Neural crest cell (in vitro differentiated cells): Measurements from ENCODE around the gene RYR2. TPM values are rescaled to one million over a fixed set of nuclear protein-coding genes. Genes with fewer than 3 reads are reported as not detected.

ENCODE experiments used
- DNase-seq: peaks from one replicate; pipeline ENCODE4 v3.0.0; 2021; ENCODE audit warnings: low read depth, mixed read lengths, low spot score
- H3K27ac Mint-ChIP-seq: one replicate; pipeline ENCODE4 v1.8.0; 2021; ENCODE audit warnings: mild to moderate bottlenecking, mixed read lengths; ENCODE audit not compliant: unreplicated experiment
- H3K27me3 Mint-ChIP-seq: 2 replicates; pipeline ENCODE4 v1.8.0; 2021; ENCODE audit warnings: low read depth, mild to moderate bottlenecking, mixed read lengths
- H3K36me3 Mint-ChIP-seq: 2 replicates; pipeline ENCODE4 v1.8.0; 2021; ENCODE audit warnings: low read depth, mild to moderate bottlenecking, mixed read lengths
- H3K4me1 Mint-ChIP-seq: 2 replicates; pipeline ENCODE4 v1.8.0; 2021; ENCODE audit warnings: mixed read lengths
- H3K4me3 Mint-ChIP-seq: one replicate; pipeline ENCODE4 v1.8.0; 2021; ENCODE audit warnings: mild to moderate bottlenecking, mixed read lengths
- H3K9me3 Mint-ChIP-seq: 2 replicates; pipeline ENCODE4 v1.8.0; 2021; ENCODE audit warnings: mixed read lengths
- total RNA-seq: library from RNA; stranded (reverse); gene quantifications from 2 replicates; pipeline ENCODE4 v1.2.1, GENCODE V29; 2021
- TF ChIP-seq, protein P1 (sequence below): fragments of 200-600 bp; sonication (generic); conservative IDR thresholded peaks from 2 replicates; pipeline ENCODE4 v1.5.0; 2021; ENCODE audit warnings: antibody characterized with exemption, mild to moderate bottlenecking

Gene RYR2
- total RNA-seq, 1 donor from 2014 or later = 0.07 TPM

DNA sequence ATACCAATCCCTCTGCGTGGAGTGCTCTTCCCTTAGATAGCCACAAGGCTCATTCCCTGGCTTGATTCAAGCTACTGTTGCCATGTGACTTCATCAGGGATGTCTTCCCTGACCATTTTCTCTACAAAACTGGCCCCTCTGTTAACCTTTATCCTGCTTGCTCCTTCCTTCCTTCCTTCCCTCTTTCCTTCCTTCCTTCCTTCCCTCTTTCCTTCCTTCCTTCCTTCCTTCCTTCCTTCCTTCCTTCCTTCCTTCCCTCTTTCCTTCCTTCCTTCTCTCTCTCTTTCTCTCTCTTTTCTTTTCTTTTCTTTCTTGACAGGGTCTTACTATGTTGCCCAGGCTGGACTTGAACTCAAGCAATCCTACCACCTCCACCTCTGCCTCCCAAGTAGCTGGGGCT, 6.2 kb upstream of the RYR2 start:
- no peak overlapping the region for H3K4me3 Mint-ChIP-seq
- no peaks in the 10 kb centered on the region for H3K4me1 Mint-ChIP-seq
- DNase-seq = no peak
- peaks cover 42% of the 10 kb centered on the region for H3K27me3 Mint-ChIP-seq
- no peaks in the 10 kb centered on the region for H3K9me3 Mint-ChIP-seq
- H3K36me3 Mint-ChIP-seq = no peaks in the 10 kb centered on the region
- H3K27ac Mint-ChIP-seq = no peak overlapping the region
- TF ChIP-seq, protein P1, sequence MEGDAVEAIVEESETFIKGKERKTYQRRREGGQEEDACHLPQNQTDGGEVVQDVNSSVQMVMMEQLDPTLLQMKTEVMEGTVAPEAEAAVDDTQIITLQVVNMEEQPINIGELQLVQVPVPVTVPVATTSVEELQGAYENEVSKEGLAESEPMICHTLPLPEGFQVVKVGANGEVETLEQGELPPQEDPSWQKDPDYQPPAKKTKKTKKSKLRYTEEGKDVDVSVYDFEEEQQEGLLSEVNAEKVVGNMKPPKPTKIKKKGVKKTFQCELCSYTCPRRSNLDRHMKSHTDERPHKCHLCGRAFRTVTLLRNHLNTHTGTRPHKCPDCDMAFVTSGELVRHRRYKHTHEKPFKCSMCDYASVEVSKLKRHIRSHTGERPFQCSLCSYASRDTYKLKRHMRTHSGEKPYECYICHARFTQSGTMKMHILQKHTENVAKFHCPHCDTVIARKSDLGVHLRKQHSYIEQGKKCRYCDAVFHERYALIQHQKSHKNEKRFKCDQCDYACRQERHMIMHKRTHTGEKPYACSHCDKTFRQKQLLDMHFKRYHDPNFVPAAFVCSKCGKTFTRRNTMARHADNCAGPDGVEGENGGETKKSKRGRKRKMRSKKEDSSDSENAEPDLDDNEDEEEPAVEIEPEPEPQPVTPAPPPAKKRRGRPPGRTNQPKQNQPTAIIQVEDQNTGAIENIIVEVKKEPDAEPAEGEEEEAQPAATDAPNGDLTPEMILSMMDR = no peak

- Mint-ChIP-seq H3K4me3 (no peak overlapping the region), H3K27ac (no peak overlapping the region), H3K36me3 (no peaks in the 10 kb centered on the region), H3K27me3 (peaks cover 39% of the 10 kb centered on the region), H3K9me3 (no peaks in the 10 kb centered on the region), H3K4me1 (peaks cover 6% of the 10 kb centered on the region)
- TF ChIP-seq, protein P1 = no peak
- DNase-seq = no peak
Observed at GRCh38 chr1:237038211-237038610, 3.8 kb upstream of the RYR2 start.

GRCh38 chr1:237040823-237041222, 1.2 kb upstream of the RYR2 start:
- H3K4me1 Mint-ChIP-seq = peaks cover 12% of the 10 kb centered on the region
- no peak for DNase-seq
- TF ChIP-seq, protein P1 = no peak
- H3K4me3 Mint-ChIP-seq = no peak overlapping the region
- H3K27ac Mint-ChIP-seq = no peak overlapping the region
- H3K9me3 Mint-ChIP-seq = no peaks in the 10 kb centered on the region
- H3K27me3 Mint-ChIP-seq = peaks cover 50% of the 10 kb centered on the region
- no peaks in the 10 kb centered on the region for H3K36me3 Mint-ChIP-seq

DNA sequence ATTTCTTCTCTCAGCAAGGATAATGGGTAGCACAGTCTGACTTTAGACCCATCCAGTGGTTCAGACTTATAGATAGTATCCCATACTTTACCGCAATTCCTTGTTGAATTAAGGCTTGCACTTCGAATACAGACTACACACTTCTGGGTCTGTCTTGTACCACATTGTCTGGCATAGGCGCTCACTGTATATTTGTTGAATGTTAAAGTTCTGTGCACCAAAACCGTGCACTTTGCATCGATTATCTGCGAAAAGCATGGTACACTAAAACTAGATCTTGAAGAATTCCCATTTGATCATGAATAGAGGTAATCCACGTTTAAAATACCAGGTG, 556 bp upstream of the RYR2 start:
- Mint-ChIP-seq H3K4me3 (peak overlapping the region; percentile 86), H3K27me3 (peaks cover 50% of the 10 kb centered on the region), H3K4me1 (peaks cover 12% of the 10 kb centered on the region), H3K27ac (no peak overlapping the region), H3K9me3 (no peaks in the 10 kb centered on the region), H3K36me3 (no peaks in the 10 kb centered on the region)
- DNase-seq = no peak
- TF ChIP-seq, protein P1 = no peak

DNA sequence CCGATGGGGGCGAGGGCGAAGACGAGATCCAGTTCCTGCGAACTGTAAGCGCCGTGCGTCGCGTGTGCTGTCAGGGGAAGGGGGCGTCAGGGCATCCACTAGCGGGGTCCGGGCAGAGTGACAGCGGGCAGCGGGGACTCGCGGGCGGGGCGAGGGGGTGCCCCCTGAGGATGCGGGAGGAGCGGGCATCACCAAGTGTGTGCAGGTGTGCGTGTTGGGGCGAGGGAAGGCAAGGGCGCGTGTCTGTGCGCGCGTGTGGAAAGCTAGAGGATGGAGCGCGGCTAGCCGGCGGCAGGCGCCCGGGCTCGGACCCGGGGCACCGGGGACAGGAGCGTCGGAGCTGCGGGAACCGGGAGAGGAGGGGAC, 525 bp downstream of the RYR2 start:
- peak overlapping the region; percentile 54 for H3K4me3 Mint-ChIP-seq
- H3K4me1 Mint-ChIP-seq = peaks cover 12% of the 10 kb centered on the region
- no peaks in the 10 kb centered on the region for H3K36me3 Mint-ChIP-seq
- TF ChIP-seq, protein P1 = no peak
- no peaks in the 10 kb centered on the region for H3K9me3 Mint-ChIP-seq
- DNase-seq = no peak
- no peak overlapping the region for H3K27ac Mint-ChIP-seq
- H3K27me3 Mint-ChIP-seq = peaks cover 50% of the 10 kb centered on the region
